ENCODE measurements around the gene BHLHE23.

The BHLHE23 gene

GRCh38 chr20:62959101-62959971 lies 47.4 kb downstream of the BHLHE23 start:
- Histone ChIP-seq H2BK120ac (ENCODE audit: low read depth, low read length) (peak overlapping the region; percentile 47), H3K9ac (ENCODE audit: low read depth, low read length, poor library complexity) (no peak overlapping the region), H3K27ac (replicated peaks; ENCODE audit: low read length) (no peak overlapping the region), H3K79me1 (ENCODE audit: low read depth, low read length) (peaks cover 4% of the 10 kb centered on the region), H3K4ac (ENCODE audit: low read length) (peak overlapping the region; percentile 66), H3K4me2 (ENCODE audit: insufficient read depth, low read length, poor library complexity, severe bottlenecking) (no peak overlapping the region), H2AFZ (ENCODE audit: low read length) (peak overlapping the region; percentile 33), H2BK5ac (ENCODE audit: low read length) (no peak overlapping the region), H3K36me3 (replicated peaks in 1 of 2; ENCODE audit: control insufficient read depth in 2 of 2, insufficient read depth in 2 of 2, low read length in 2 of 2) (peaks cover 0 to 4% of the 10 kb centered on the region in 2 donors), H3K9me3 (replicated peaks in 1 of 2; ENCODE audit: control insufficient read depth in 2 of 2, insufficient read depth in 1 of 2, low read depth in 1 of 2, low read length in 2 of 2) (peaks cover 0 to 5% of the 10 kb centered on the region in 2 donors), H3K4me1 (ENCODE audit: control insufficient read depth in 2 of 2, insufficient read depth in 1 of 2, low read depth in 1 of 2, low read length in 2 of 2) (peaks cover 9 to 10% of the 10 kb centered on the region in 2 donors), H4K8ac (ENCODE audit: low read depth, low read length) (no peak overlapping the region), H2BK15ac (ENCODE audit: low read length) (peak overlapping the region; percentile 92), H3K14ac (ENCODE audit: low read length) (no peak overlapping the region), H2AK5ac (ENCODE audit: low read depth, low read length) (peak overlapping the region; percentile 74), H3K18ac (ENCODE audit: low read length) (peak overlapping the region; percentile 38), H3K23ac (ENCODE audit: low read depth, low read length, poor library complexity) (peak overlapping the region; percentile 43), H4K91ac (ENCODE audit: low read depth, low read length, poor library complexity) (peak overlapping the region; percentile 22), H3K27me3 (ENCODE audit: control insufficient read depth in 3 of 3, insufficient read depth in 3 of 3, low read depth in 1 of 3, low read length in 3 of 3) (peaks cover 0 to 12% (median 0%) of the 10 kb centered on the region in 3 experiments), H3K4me3 (ENCODE audit: low read length in 2 of 2) (no peak overlapping the region), H2BK12ac (ENCODE audit: low read length) (no peak overlapping the region)
- WGBS, 2 donors (ENCODE audit: extremely low coverage in 2 of 2, insufficient read length in 2 of 2, insufficient replicate concordance in 1 of 2), result no CpG with 5 or more reads among the region's 43 CpGs
- no peak for DNase-seq (ENCODE audit: low spot score)

GRCh38 chr20:62958388-62959100 lies 48.2 kb downstream of the BHLHE23 start:
- Histone ChIP-seq H2BK120ac (ENCODE audit: low read depth, low read length) (no peak overlapping the region), H2BK5ac (ENCODE audit: low read length) (no peak overlapping the region), H3K27me3 (ENCODE audit: control insufficient read depth in 3 of 3, insufficient read depth in 3 of 3, low read depth in 1 of 3, low read length in 3 of 3) (peaks cover 0 to 4% (median 0%) of the 10 kb centered on the region in 3 experiments), H3K23ac (ENCODE audit: low read depth, low read length, poor library complexity) (no peak overlapping the region), H2AK5ac (ENCODE audit: low read depth, low read length) (peak overlapping the region; percentile 74), H2BK15ac (ENCODE audit: low read length) (peak overlapping the region; percentile 64), H3K4me3 (ENCODE audit: low read length in 2 of 2) (no peak overlapping the region), H3K4me1 (ENCODE audit: control insufficient read depth in 2 of 2, insufficient read depth in 1 of 2, low read depth in 1 of 2, low read length in 2 of 2) (peaks cover 13 to 15% of the 10 kb centered on the region in 2 donors), H3K36me3 (replicated peaks in 1 of 2; ENCODE audit: control insufficient read depth in 2 of 2, insufficient read depth in 2 of 2, low read length in 2 of 2) (peaks cover 0 to 4% of the 10 kb centered on the region in 2 donors), H3K79me1 (ENCODE audit: low read depth, low read length) (peaks cover 4% of the 10 kb centered on the region), H3K18ac (ENCODE audit: low read length) (peak overlapping the region; percentile 11), H3K9ac (ENCODE audit: low read depth, low read length, poor library complexity) (no peak overlapping the region), H4K8ac (ENCODE audit: low read depth, low read length) (no peak overlapping the region), H3K14ac (ENCODE audit: low read length) (no peak overlapping the region), H3K4me2 (ENCODE audit: insufficient read depth, low read length, poor library complexity, severe bottlenecking) (no peak overlapping the region), H4K91ac (ENCODE audit: low read depth, low read length, poor library complexity) (peak overlapping the region; percentile 22), H3K4ac (ENCODE audit: low read length) (no peak overlapping the region), H2AFZ (ENCODE audit: low read length) (peak overlapping the region; percentile 33), H3K9me3 (replicated peaks in 1 of 2; ENCODE audit: control insufficient read depth in 2 of 2, insufficient read depth in 1 of 2, low read depth in 1 of 2, low read length in 2 of 2) (peaks cover 0 to 5% of the 10 kb centered on the region in 2 donors), H2BK12ac (ENCODE audit: low read length) (no peak overlapping the region), H3K27ac (replicated peaks; ENCODE audit: low read length) (no peak overlapping the region)
- DNase-seq (ENCODE audit: low spot score), result no peak
- no CpG with 5 or more reads among the region's 10 CpGs for WGBS, 2 donors (ENCODE audit: extremely low coverage in 2 of 2, insufficient read length in 2 of 2, insufficient replicate concordance in 1 of 2)

GRCh38 chr20:62957136-62958117 lies 49.3 kb downstream of the BHLHE23 start:
- H3K9me3 ChIP-seq (replicated peaks in 1 of 2; ENCODE audit: control insufficient read depth in 2 of 2, insufficient read depth in 1 of 2, low read depth in 1 of 2, low read length in 2 of 2), result peaks cover 0 to 5% of the 10 kb centered on the region in 2 donors

More at GRCh38 chr20:62957136-62958117, 49.3 kb downstream of the BHLHE23 start:
- peak overlapping the region; percentile 85 for H3K23ac ChIP-seq (ENCODE audit: low read depth, low read length, poor library complexity)
- H3K14ac ChIP-seq (ENCODE audit: low read length), result peak overlapping the region; percentile 97
- H3K4me2 ChIP-seq (ENCODE audit: insufficient read depth, low read length, poor library complexity, severe bottlenecking), result peak overlapping the region; percentile 2
- H2BK15ac ChIP-seq (ENCODE audit: low read length), result peak overlapping the region; percentile 64
- no peak overlapping the region for H2AFZ ChIP-seq (ENCODE audit: low read length)
- H2BK12ac ChIP-seq (ENCODE audit: low read length), result peak overlapping the region; percentile 99
- H2BK120ac ChIP-seq (ENCODE audit: low read depth, low read length), result peak overlapping the region; percentile 83
- WGBS, 2 donors (ENCODE audit: extremely low coverage in 2 of 2, insufficient read length in 2 of 2, insufficient replicate concordance in 1 of 2), result no CpG with 5 or more reads among the region's 36 CpGs
- H3K79me1 ChIP-seq (ENCODE audit: low read depth, low read length), result peaks cover 6% of the 10 kb centered on the region
- H4K8ac ChIP-seq (ENCODE audit: low read depth, low read length), result peak overlapping the region; percentile 19
- H3K4me3 ChIP-seq (ENCODE audit: low read length in 2 of 2), result peak overlapping the region in 1 of 2 donors; percentile 70
- peak overlapping the region; percentile 86 for H2AK5ac ChIP-seq (ENCODE audit: low read depth, low read length)
- H3K9ac ChIP-seq (ENCODE audit: low read depth, low read length, poor library complexity), result peak overlapping the region; percentile 60
- H3K4me1 ChIP-seq (ENCODE audit: control insufficient read depth in 2 of 2, insufficient read depth in 1 of 2, low read depth in 1 of 2, low read length in 2 of 2), result peaks cover 18 to 20% of the 10 kb centered on the region in 2 donors
- no peak for DNase-seq (ENCODE audit: low spot score)
- H3K4ac ChIP-seq (ENCODE audit: low read length), result peak overlapping the region; percentile 11
- peaks cover 0 to 3% (median 0%) of the 10 kb centered on the region in 3 experiments for H3K27me3 ChIP-seq (ENCODE audit: control insufficient read depth in 3 of 3, insufficient read depth in 3 of 3, low read depth in 1 of 3, low read length in 3 of 3)
- H3K27ac ChIP-seq (replicated peaks; ENCODE audit: low read length), result no peak overlapping the region
- peak overlapping the region; percentile 76 for H3K18ac ChIP-seq (ENCODE audit: low read length)
- H3K36me3 ChIP-seq (replicated peaks in 1 of 2; ENCODE audit: control insufficient read depth in 2 of 2, insufficient read depth in 2 of 2, low read length in 2 of 2), result peaks cover 0 to 4% of the 10 kb centered on the region in 2 donors
- H2BK5ac ChIP-seq (ENCODE audit: low read length), result peak overlapping the region; percentile 24
- no peak overlapping the region for H4K91ac ChIP-seq (ENCODE audit: low read depth, low read length, poor library complexity)
